ENCODE data around the gene NCAN. TPM values are rescaled to one million over a fixed set of nuclear protein-coding genes. Genes with fewer than 3 reads are reported as not detected.

NCAN gene
- total and polyA plus RNA-seq, 3 experiments from 2014 or later = 0.04 TPM; not detected in 2

GRCh38 chr19:19223060-19223459, 11.3 kb downstream of the NCAN start:
- no peak overlapping the region for H3K27ac Mint-ChIP-seq
- no peaks in the 10 kb centered on the region for H3K27me3 ChIP-seq (ENCODE audit: insufficient read depth, low read length, poor library complexity, severe bottlenecking)
- H3K27me3 Mint-ChIP-seq = peaks cover 1 to 14% of the 10 kb centered on the region in 2 donors
- no peak for DNase-seq
- no peak overlapping the region for H3K4me3 Mint-ChIP-seq
- no peaks in the 10 kb centered on the region for H3K36me3 ChIP-seq (ENCODE audit: insufficient read depth, low read length)
- H3K9me3 Mint-ChIP-seq = no peaks in the 10 kb centered on the region
- H3K27ac ChIP-seq (ENCODE audit: low read depth, low read length) = no peak overlapping the region
- H3K4me1 Mint-ChIP-seq = peaks cover 0 to 7% (median 3%) of the 10 kb centered on the region in 3 donors
- H3K4me3 ChIP-seq (ENCODE audit: low read length) = no peak overlapping the region
- peaks cover 9% of the 10 kb centered on the region for H3K4me1 ChIP-seq (ENCODE audit: insufficient read depth, low read length)
- H3K9me3 ChIP-seq (ENCODE audit: low read length) = no peaks in the 10 kb centered on the region
- H3K36me3 Mint-ChIP-seq = no peaks in the 10 kb centered on the region
- CTCF ChIA-PET = no interaction called here
- POLR2A ChIA-PET = no interaction called here

DNA sequence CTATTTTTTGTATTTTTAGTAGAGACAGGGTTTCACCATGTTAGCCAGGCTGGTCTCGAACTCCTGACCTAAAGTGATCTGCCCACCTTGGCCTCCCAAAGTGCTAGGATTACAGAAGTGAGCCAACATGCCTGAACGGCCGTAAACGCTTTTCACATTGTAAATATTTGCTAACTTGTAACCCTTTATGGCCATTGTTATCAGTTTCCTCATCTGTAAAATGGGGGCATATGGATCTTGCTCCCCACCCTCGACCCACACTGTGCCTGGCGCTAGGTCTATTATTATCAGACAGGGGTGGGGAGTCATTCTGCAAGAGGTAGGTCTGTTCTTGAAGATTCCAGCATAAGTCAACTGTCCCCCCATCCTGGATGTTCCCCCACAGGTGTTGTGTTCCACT, 11.9 kb downstream of the NCAN start:
- H3K36me3 Mint-ChIP-seq = no peaks in the 10 kb centered on the region
- H3K27ac Mint-ChIP-seq = peak overlapping the region in 1 of 8 donors; percentile 10
- POLR2A ChIA-PET = no interaction called here
- DNase-seq = no peak
- peak overlapping the region in 2 of 7 donors; percentile 32 to 71 for H3K4me3 Mint-ChIP-seq
- Histone ChIP-seq H3K27ac (ENCODE audit: low read depth, low read length) (no peak overlapping the region), H3K9me3 (ENCODE audit: low read length) (no peaks in the 10 kb centered on the region), H3K4me1 (ENCODE audit: insufficient read depth, low read length) (peaks cover 9% of the 10 kb centered on the region), H3K27me3 (ENCODE audit: insufficient read depth, low read length, poor library complexity, severe bottlenecking) (no peaks in the 10 kb centered on the region), H3K4me3 (ENCODE audit: low read length) (no peak overlapping the region), H3K36me3 (ENCODE audit: insufficient read depth, low read length) (no peaks in the 10 kb centered on the region)
- H3K4me1 Mint-ChIP-seq = peaks cover 0 to 7% (median 3%) of the 10 kb centered on the region in 3 donors
- H3K27me3 Mint-ChIP-seq = peaks cover 3 to 20% of the 10 kb centered on the region in 2 donors
- CTCF ChIA-PET = interaction anchor here (1.2 to 3.0 kb wide), 5 partner anchors 31 to 78 kb away, joined by 3 to 17 read pairs (median 5); partner anchors contain the start of genes BORCS8 and RFXANK
- H3K9me3 Mint-ChIP-seq = no peaks in the 10 kb centered on the region

GRCh38 chr19:19224150-19224851, 12.5 kb downstream of the NCAN start:
- Histone ChIP-seq H3K4me1 (ENCODE audit: insufficient read depth, low read length) (peaks cover 9% of the 10 kb centered on the region), H3K27me3 (ENCODE audit: insufficient read depth, low read length, poor library complexity, severe bottlenecking) (no peaks in the 10 kb centered on the region), H3K36me3 (ENCODE audit: insufficient read depth, low read length) (no peaks in the 10 kb centered on the region), H3K4me3 (ENCODE audit: low read length) (peak overlapping the region; percentile 65), H3K27ac (ENCODE audit: low read depth, low read length) (peak overlapping the region; percentile 31), H3K9me3 (ENCODE audit: low read length) (no peaks in the 10 kb centered on the region)
- Mint-ChIP-seq H3K4me3 (peak overlapping the region in 6 of 7 donors; percentile 58 to 76 (median 68)), H3K27me3 (peaks cover 3 to 23% of the 10 kb centered on the region in 2 donors), H3K9me3 (no peaks in the 10 kb centered on the region), H3K36me3 (no peaks in the 10 kb centered on the region), H3K27ac (peak overlapping the region in 1 of 8 donors; percentile 72), H3K4me1 (peaks cover 0 to 7% (median 3%) of the 10 kb centered on the region in 3 donors)
- no peak for DNase-seq
- CTCF ChIA-PET = interaction anchor here (0.7 to 3.0 kb wide), 11 partner anchors 10 to 266 kb away, joined by 3 to 17 read pairs (median 4); partner anchors contain the start of genes BORCS8, NR2C2AP and RFXANK
- POLR2A ChIA-PET = no interaction called here

DNA sequence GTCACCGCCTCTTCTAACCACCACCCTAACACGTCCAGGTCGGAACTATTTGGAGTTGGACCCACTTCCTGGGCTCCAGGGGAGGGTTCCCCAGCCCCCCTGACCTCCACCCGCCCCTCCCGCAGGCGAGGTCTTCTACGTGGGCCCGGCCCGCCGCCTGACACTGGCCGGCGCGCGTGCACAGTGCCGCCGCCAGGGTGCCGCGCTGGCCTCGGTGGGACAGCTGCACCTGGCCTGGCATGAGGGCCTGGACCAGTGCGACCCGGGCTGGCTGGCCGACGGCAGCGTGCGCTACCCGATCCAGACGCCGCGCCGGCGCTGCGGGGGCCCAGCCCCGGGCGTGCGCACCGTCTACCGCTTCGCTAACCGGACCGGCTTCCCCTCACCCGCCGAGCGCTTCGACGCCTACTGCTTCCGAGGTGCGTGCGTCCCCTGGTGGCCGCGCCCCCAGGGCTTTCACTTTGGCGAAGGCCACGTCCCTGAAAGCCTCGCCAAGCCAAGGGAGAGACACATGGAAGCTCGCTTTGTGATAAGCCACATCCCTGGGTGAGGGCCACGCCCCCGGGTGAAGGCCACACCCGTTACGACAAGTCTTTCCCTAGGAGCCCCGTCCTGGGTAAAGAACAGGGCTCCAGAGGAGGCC, 13.2 kb downstream of the NCAN start:
- ChIA-PET POLR2A (interaction anchor here (0.6 kb wide), 1 partner anchor 51 kb away, joined by 9 read pairs; no protein-coding TSS in a partner anchor), CTCF (interaction anchor here (0.7 to 3.0 kb wide), 16 partner anchors 10 to 266 kb away, joined by 3 to 17 read pairs (median 3); partner anchors contain the start of genes BORCS8, NR2C2AP and RFXANK)
- no peaks in the 10 kb centered on the region for H3K9me3 ChIP-seq (ENCODE audit: low read length)
- peaks cover 3 to 23% of the 10 kb centered on the region in 2 donors for H3K27me3 Mint-ChIP-seq
- H3K4me3 ChIP-seq (ENCODE audit: low read length) = peak overlapping the region; percentile 65
- H3K27ac Mint-ChIP-seq = peak overlapping the region in 1 of 8 donors; percentile 72
- H3K27ac ChIP-seq (ENCODE audit: low read depth, low read length) = peak overlapping the region; percentile 31
- H3K4me3 Mint-ChIP-seq = peak overlapping the region; percentile 61 to 88 (median 74)
- no peaks in the 10 kb centered on the region for H3K27me3 ChIP-seq (ENCODE audit: insufficient read depth, low read length, poor library complexity, severe bottlenecking)
- H3K4me1 ChIP-seq (ENCODE audit: insufficient read depth, low read length) = peaks cover 9% of the 10 kb centered on the region
- no peaks in the 10 kb centered on the region for H3K36me3 ChIP-seq (ENCODE audit: insufficient read depth, low read length)
- H3K9me3 Mint-ChIP-seq = no peaks in the 10 kb centered on the region
- H3K4me1 Mint-ChIP-seq = peaks cover 0 to 7% (median 3%) of the 10 kb centered on the region in 3 donors
- DNase-seq = peak; percentile 63 to 86 (median 67)
- no peaks in the 10 kb centered on the region for H3K36me3 Mint-ChIP-seq

DNA sequence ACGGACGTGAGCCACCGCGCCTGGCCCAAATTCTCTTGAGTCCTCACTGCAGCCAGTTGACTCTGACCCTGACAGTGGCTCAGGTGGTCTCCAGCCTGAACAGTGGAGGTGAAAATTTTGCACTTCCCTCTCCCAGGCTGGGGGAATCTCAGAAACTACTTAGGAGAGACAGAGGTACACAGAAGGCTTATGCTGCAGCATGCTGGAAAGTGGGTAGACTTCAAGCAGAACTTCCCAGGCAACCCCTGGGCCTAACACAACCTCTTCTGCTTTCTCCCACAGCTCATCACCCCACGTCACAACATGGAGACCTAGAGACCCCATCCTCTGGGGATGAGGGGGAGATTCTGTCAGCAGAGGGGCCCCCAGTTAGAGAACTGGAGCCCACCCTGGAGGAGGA, 14.4 kb downstream of the NCAN start:
- Mint-ChIP-seq H3K27ac (no peak overlapping the region), H3K9me3 (no peaks in the 10 kb centered on the region), H3K4me1 (peaks cover 0 to 7% (median 3%) of the 10 kb centered on the region in 3 donors), H3K27me3 (peaks cover 3 to 23% of the 10 kb centered on the region in 2 donors), H3K4me3 (no peak overlapping the region), H3K36me3 (no peaks in the 10 kb centered on the region)
- no peak for DNase-seq
- ChIA-PET CTCF (interaction anchor here (0.9 to 3.0 kb wide), 6 partner anchors 8 to 80 kb away, joined by 3 to 17 read pairs (median 6); partner anchors contain the start of genes BORCS8, NR2C2AP and RFXANK), POLR2A (no interaction called here)
- H3K36me3 ChIP-seq (ENCODE audit: insufficient read depth, low read length) = no peaks in the 10 kb centered on the region
- peaks cover 9% of the 10 kb centered on the region for H3K4me1 ChIP-seq (ENCODE audit: insufficient read depth, low read length)
- H3K27ac ChIP-seq (ENCODE audit: low read depth, low read length) = no peak overlapping the region
- no peaks in the 10 kb centered on the region for H3K9me3 ChIP-seq (ENCODE audit: low read length)
- H3K27me3 ChIP-seq (ENCODE audit: insufficient read depth, low read length, poor library complexity, severe bottlenecking) = no peaks in the 10 kb centered on the region
- H3K4me3 ChIP-seq (ENCODE audit: low read length) = no peak overlapping the region

DNA sequence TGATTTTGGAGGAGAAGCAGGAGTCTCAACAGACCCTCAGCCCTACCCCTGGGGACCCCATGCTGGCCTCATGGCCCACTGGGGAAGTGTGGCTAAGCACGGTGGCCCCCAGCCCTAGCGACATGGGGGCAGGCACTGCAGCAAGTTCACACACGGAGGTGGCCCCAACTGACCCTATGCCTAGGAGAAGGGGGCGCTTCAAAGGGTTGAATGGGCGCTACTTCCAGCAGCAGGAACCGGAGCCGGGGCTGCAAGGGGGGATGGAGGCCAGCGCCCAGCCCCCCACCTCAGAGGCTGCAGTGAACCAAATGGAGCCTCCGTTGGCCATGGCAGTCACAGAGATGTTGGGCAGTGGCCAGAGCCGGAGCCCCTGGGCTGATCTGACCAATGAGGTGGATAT, 14.9 kb downstream of the NCAN start:
- ChIA-PET POLR2A (no interaction called here), CTCF (interaction anchor here (1.7 kb wide), 1 partner anchor 47 kb away, joined by 5 read pairs; no protein-coding TSS in a partner anchor)
- Histone ChIP-seq H3K36me3 (ENCODE audit: insufficient read depth, low read length) (no peaks in the 10 kb centered on the region), H3K4me1 (ENCODE audit: insufficient read depth, low read length) (peaks cover 9% of the 10 kb centered on the region), H3K4me3 (ENCODE audit: low read length) (no peak overlapping the region), H3K9me3 (ENCODE audit: low read length) (no peaks in the 10 kb centered on the region), H3K27me3 (ENCODE audit: insufficient read depth, low read length, poor library complexity, severe bottlenecking) (no peaks in the 10 kb centered on the region), H3K27ac (ENCODE audit: low read depth, low read length) (no peak overlapping the region)
- H3K4me1 Mint-ChIP-seq = peaks cover 0 to 7% (median 3%) of the 10 kb centered on the region in 3 donors
- peak overlapping the region in 1 of 8 donors; percentile 35 for H3K27ac Mint-ChIP-seq
- H3K36me3 Mint-ChIP-seq = no peaks in the 10 kb centered on the region
- no peak for DNase-seq
- no peaks in the 10 kb centered on the region for H3K9me3 Mint-ChIP-seq
- no peak overlapping the region for H3K4me3 Mint-ChIP-seq
- H3K27me3 Mint-ChIP-seq = peaks cover 3 to 23% of the 10 kb centered on the region in 2 donors

- POLR2A ChIA-PET = no interaction called here
- CTCF ChIA-PET = no interaction called here
- H3K9me3 Mint-ChIP-seq = no peaks in the 10 kb centered on the region
Observed at GRCh38 chr19:19227217-19227616, 15.5 kb downstream of the NCAN start.

More at GRCh38 chr19:19227217-19227616, 15.5 kb downstream of the NCAN start:
- peaks cover 9% of the 10 kb centered on the region for H3K4me1 ChIP-seq (ENCODE audit: insufficient read depth, low read length)
- H3K27ac ChIP-seq (ENCODE audit: low read depth, low read length) = no peak overlapping the region
- Mint-ChIP-seq H3K27me3 (peaks cover 6 to 26% of the 10 kb centered on the region in 2 donors), H3K4me3 (no peak overlapping the region), H3K27ac (no peak overlapping the region), H3K4me1 (peaks cover 0 to 7% (median 3%) of the 10 kb centered on the region in 3 donors), H3K36me3 (no peaks in the 10 kb centered on the region)
- no peaks in the 10 kb centered on the region for H3K9me3 ChIP-seq (ENCODE audit: low read length)
- no peaks in the 10 kb centered on the region for H3K36me3 ChIP-seq (ENCODE audit: insufficient read depth, low read length)
- no peak for DNase-seq
- H3K27me3 ChIP-seq (ENCODE audit: insufficient read depth, low read length, poor library complexity, severe bottlenecking) = no peaks in the 10 kb centered on the region
- H3K4me3 ChIP-seq (ENCODE audit: low read length) = no peak overlapping the region
